ENCODE measurements around the gene CCDC191.

DNA sequence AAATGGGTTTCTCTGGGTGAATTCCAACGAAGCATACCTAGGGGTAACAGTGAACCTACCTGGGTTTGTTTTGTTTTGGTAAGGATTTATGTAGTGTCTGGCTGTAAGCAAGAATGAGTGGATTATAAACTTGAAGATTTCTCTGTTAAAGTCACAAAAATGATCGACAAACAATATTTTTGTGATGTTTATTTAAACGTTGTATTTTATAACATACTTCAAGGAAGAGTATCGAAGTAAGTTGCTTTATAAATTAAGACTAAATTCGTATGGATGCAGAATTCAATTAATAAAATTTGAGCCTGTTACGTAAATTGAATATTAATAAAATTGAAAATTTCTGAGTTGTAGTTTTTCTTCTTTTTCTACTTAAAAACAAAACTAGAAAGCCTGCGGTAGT, 109.5 kb downstream of the CCDC191 start:
- TF ChIP-seq, protein P1, sequence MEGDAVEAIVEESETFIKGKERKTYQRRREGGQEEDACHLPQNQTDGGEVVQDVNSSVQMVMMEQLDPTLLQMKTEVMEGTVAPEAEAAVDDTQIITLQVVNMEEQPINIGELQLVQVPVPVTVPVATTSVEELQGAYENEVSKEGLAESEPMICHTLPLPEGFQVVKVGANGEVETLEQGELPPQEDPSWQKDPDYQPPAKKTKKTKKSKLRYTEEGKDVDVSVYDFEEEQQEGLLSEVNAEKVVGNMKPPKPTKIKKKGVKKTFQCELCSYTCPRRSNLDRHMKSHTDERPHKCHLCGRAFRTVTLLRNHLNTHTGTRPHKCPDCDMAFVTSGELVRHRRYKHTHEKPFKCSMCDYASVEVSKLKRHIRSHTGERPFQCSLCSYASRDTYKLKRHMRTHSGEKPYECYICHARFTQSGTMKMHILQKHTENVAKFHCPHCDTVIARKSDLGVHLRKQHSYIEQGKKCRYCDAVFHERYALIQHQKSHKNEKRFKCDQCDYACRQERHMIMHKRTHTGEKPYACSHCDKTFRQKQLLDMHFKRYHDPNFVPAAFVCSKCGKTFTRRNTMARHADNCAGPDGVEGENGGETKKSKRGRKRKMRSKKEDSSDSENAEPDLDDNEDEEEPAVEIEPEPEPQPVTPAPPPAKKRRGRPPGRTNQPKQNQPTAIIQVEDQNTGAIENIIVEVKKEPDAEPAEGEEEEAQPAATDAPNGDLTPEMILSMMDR (IDR thresholded peaks at IDR 0.05; ENCODE audit: low read depth, low read length, poor library complexity, severe bottlenecking), result no peak
- TF ChIP-seq EZH2phosphoT487 (IDR thresholded peaks at IDR 0.05; ENCODE audit: borderline replicate concordance, low read length), result no peak

Data from DOHH2 (cell line).